Measurements from ENCODE around the gene MAP3K20. TPM values are rescaled to one million over a fixed set of nuclear protein-coding genes. Genes with fewer than 3 reads are reported as not detected.
"Not testable (repeated sequence)": the region's sequence is repeated elsewhere in the genome, so short reads cannot be mapped to it uniquely, and the experiment has no call there.

Gene MAP3K20
- total RNA-seq, 1 donor from 2014 or later, result 519 TPM

DNA sequence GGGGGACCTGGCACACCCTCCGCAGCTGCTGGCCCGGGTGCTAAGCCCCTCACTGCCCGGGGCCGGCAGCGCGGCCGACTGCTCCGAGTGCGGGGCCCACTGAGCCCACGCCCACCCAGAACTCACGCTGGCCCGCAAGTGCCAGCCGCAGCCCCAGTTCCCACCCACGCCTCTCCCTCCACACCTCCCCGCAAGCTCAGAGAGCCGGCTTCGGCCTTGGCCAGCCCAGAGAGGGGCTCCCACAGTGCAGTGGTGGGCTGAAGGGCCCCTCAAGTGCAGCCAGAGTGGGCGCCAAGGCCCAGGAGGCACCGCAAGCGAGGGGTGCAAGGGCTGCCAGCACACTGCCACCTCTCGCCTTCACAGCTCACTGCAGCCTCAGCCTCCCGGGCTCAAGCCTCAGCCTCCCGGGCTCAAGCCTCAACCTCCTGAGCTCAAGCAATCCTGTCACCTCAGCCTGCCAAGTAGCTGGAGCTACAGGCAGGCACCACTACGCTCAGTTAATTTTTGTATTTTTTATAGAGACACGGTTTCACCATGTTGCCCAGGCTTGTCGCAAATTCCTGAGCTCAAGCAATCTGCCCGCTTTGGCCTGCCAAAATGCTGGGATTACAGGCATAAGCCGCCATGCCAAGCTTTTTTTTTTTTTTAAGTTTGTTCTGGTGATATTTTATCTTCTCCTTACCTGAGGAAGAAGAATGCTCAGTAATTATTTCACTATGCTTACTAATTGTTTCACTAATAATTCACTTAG, 207.3 kb downstream of the MAP3K20 start:
- intact Hi-C loops (cut with DNase I), result no loop called here
- no peak for DNase-seq (ENCODE audit: low spot score)

DNA sequence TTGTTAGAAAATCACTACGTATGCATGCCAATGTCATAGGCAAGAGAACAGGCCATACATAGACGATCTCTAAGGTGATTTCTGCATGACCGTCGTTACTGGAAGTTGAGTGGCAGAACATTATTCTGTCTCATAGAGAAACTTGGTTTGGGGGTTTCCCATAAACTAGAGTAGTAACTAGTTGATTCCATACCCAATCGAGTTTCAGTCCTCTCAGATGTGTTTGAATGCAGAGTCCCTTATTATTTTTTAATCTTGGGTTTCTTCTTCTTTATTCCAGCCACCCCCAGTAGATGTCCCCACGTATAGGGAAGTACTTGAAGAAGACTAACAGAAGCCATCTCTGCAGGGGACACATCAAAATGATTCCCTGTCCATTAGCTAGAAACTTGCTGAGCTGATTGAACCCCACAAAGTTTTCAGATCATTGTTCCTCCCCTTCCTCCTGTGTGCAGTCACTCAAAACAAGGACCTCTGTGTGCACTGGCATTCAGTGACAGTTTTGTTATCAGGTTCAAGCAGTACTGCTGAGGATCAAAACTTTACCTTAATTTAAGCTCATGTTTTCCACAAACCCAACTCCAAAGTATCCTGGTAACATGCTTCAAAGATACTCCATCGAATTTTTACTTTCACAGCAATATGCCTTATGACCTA, 210.6 kb downstream of the MAP3K20 start:
- DNase-seq (ENCODE audit: low spot score), result no peak
- intact Hi-C loops (cut with DNase I), result no loop called here

DNA sequence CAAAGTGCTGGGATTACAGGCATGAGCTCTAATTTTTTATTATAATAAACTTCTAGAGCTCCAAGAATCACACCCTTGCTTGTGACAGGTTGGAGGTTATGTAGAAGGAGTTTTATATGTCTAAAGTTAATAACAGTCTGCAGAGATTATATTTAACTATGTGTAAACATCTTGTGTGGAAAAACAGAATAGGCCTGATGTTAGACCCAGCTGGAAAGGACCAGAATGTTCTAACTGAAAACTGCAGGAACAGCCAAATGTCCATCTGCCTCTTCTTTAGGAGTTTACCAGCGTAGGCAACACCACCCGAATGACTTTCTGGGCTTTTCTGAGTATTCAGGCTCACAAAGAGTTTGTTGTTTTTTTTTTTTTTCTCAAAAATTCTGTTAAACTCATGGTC, 211.9 kb downstream of the MAP3K20 start:
- DNase-seq (ENCODE audit: low spot score), result no peak
- intact Hi-C loops (cut with DNase I), result no loop called here

DNA sequence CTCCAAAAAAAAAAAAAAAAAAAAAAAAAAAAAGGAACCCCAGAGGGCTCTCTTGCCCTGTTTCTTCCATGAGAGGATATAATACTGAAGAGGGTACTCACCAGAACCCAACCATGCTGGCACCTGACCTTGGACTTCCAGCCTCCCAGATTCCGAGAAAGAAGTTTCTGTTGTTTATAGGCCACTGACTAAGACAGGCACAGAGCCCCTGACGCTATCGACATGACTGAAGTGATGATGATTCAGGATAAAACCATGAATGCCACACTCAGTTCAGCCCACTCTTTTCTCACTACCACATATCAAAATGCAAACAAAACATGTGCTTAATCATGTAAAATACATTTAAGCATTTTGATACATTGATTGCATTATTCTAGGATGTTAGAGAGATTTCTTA, 212.9 kb downstream of the MAP3K20 start:
- intact Hi-C loops (cut with DNase I), result no loop called here
- no peak for DNase-seq (ENCODE audit: low spot score)

DNA sequence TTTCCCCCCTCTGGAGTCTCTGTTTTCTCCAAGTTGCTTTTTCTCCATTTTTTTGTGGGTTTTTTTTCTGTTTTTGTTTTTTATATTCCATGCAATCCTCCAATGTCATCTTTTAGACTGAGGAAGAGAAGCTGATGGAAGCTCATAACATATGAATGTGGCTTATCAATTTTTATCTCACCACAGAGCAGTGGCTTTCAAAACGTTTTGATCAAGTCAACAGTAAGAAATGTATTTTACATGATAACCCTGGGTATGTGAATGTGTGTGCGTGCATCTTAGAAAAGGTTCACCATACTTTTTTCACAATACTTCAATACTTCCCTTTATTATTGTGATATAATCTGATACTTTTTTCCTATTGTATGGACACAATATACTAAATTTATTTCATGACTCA, 214.4 kb downstream of the MAP3K20 start:
- no peak for DNase-seq (ENCODE audit: low spot score)
- intact Hi-C loops (cut with DNase I), result no loop called here

DNA sequence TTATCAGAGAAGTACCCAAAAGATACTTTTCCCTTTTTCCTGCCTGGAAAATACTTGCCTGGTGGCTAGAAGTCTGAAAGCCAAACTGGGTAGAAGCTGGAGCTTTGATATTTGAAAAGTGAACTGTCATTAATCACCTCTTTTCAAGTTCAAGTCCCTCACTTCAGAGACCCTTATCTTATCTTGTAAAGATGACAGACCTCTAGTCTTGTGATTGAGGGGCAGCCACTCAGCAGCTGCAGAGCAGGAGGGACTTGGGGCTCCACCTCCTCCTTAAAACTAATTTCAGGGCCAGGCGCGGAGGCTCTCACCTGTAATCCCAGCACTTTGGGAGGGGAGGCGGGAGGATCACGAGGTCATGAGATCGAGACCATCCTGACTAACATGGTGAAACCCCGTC, 214.9 kb downstream of the MAP3K20 start:
- DNase-seq (ENCODE audit: low spot score), result no peak
- intact Hi-C loops (cut with DNase I), result no loop called here

DNA sequence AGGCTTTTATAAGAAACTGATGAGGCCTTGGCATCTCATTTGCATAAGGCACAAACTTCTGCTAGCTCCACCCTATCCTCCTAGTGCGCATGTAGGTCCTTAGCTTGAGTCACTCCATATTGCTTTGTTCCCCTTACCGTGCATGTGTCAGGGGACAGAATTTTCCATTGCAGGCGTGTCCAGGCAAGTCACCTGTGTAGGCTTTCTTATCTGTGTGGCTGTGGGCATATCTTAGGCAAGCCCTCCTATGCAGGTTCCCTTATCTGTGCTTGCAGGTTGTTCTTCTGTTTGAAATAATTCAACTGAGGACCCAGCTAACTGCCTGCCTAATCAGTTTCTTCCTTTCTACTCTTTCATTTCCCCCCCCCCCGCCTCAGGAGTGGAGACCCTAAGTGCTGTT, 215.8 kb downstream of the MAP3K20 start:
- intact Hi-C loops (cut with DNase I), result no loop called here
- DNase-seq (ENCODE audit: low spot score), result no peak

DNA sequence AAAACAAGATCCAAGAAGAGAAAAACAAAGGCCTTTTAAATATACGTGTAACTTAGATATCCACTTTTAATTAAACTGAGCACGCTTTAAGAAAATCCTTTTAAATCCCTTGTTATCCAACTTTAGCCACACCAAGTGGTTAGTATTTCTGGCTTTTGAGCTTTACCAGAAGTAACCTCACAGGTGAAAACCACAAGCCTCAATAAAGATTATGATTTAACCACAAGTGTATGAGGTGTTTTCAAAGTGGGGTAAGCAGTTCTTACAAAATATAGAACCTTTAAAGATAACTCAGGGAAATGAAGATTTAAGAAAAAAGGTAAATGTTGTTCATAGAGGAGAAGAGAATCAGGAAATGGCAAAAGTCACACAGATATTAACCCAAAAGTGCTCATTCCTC, 220.6 kb downstream of the MAP3K20 start:
- intact Hi-C loops (cut with DNase I), result no loop called here
- DNase-seq (ENCODE audit: low spot score), result no peak

DNA sequence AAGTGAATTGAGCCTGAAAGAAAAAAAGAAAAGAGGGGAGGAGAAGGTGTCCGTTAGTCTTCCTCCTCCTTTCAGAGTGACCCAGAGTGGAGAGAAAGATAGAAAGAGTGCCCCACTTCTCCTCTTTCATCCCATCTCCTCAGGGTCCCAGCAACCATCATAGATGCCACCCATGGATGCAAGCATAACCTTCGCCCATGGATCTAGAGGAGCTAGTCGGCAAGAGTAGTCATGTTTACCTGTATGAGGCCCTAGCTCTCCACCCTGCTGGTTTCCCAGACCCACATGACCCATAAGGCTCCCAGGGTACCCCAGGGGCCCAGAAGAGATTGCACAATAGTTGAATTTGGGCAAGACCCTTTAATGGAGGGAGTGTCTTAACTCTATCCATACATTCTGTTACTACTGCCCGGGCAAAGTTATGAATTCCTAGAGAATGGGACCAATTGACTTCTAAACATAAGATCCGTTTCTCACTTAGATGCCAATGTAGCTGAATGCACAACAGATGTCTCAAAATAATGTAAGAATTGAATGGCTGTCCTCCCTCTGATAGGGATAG, 223.0 kb downstream of the MAP3K20 start:
- DNase-seq (ENCODE audit: low spot score), result no peak
- intact Hi-C loops (cut with DNase I), result no loop called here

DNA sequence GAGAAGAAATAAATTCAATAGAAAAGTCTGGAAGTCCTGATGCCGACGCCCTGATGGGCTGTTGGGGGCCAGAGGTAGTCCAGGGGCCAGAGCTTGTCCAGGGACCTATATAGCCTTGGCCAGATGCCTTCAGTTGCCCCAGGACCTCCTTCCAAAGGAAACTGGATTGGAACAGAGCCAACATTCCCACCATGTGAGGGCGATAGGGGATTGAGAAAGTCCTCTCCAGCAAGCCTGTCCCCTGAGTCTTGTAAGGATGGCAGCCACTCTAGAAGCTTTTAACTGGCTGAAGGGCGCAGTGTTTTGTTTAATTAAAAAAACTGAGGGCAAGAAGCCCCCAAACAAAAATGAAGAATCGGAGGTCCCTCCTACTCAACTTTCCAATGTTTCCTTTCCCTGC, 224.1 kb downstream of the MAP3K20 start:
- no peak for DNase-seq (ENCODE audit: low spot score)
- intact Hi-C loops (cut with DNase I), result no loop called here

DNA sequence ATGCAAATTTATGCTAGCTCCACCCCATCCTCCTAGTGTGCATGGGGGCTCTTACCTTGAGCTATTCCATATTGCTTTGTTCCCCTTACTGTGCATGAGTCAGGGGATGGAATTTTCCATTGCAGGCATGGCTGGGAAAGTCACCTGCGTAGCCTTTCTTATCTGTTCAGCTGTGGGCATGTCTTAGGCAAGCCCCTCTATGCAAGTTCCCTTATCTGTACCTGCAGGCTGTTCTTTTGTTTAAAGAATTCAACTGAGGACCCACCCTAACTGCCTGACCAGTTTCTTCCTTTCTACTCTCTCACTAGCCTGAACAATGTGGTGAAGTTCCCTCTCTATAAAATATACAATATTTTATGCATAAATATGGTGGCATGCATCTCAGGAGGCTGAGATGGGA, 224.8 kb downstream of the MAP3K20 start:
- intact Hi-C loops (cut with DNase I), result no loop called here
- DNase-seq (ENCODE audit: low spot score), result no peak

DNA sequence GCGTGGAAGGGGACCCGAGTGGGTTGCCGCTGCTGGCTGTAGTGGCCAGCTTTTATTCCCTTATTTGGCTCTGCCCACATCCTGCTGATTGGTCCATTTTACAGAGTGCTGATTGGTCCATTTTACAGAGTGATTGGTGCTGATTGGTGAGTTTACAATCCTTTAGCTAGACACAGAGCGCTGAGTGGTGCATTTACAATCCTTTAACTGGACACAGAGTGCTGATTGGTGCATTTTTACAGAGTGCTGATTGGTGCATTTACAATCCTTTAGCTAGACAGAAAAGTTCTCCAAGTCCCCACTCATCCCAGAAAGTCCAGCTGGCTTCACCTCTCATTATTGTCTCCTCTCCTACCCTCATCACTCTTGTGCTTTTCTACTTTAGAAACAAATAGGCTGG, 225.9 kb downstream of the MAP3K20 start:
- DNase-seq (ENCODE audit: low spot score); intact Hi-C loops (cut with DNase I): not testable (repeated sequence)

DNA sequence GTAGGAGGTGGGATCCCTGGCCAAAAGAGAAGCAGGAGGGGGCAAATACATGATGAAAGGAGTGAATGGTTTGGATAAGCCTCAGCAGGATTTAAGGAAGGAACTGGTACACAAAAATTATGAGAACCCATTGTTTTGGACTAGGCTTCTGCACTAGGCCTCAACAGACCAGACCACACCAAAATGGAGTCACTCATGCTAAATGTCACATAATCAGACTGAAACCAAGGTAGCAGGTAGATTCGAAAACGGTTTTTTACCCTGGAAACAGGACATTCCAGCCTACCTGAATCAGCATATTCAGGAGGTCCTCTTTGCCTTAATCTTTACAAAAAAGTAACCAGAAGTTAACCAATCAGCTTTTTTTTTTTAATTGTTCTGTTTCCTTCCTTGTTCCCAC, 229.7 kb downstream of the MAP3K20 start:
- intact Hi-C loops (cut with DNase I), result no loop called here
- no peak for DNase-seq (ENCODE audit: low spot score)

DNA sequence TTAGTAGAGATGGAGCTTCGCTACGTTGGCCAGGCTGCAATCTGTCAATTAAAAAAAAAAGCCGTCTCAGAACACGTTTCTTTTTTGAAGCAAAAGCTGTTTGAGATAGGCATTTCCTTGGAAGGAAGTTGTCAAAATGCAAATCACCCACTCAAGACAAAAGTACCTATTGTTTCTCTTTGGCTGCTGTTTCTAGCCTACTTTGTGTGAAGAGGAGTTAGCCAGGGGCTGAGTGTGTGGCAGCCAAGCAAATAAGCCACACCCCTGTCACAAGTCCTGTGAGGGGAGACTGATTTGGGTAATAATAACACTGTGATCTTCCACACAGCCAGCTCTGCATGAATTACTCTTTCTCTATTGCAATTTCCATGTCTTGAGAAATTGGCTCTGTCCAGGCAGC, 231.6 kb downstream of the MAP3K20 start:
- intact Hi-C loops (cut with DNase I), result no loop called here
- DNase-seq (ENCODE audit: low spot score), result no peak

DNA sequence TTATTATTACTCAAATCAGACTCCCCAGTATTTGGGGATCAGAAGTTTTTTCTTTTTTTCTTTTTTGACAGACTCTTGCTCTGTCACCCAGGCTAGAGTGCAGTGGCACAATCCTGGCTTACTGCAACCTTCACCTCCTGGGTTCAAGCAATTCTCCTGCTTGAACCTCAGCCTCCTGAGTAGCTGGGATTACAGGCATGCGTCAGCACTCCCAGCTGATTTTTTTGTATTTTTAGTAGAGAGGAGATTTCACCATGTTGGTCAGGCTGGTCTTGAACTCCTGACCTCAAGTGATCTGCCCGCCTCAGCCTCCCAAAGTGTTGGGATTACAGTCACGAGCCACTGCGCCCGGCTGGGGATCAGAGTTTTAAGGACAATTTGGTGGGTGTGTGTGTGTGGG, 233.7 kb downstream of the MAP3K20 start:
- intact Hi-C loops (cut with DNase I), result not testable (repeated sequence)

DNA sequence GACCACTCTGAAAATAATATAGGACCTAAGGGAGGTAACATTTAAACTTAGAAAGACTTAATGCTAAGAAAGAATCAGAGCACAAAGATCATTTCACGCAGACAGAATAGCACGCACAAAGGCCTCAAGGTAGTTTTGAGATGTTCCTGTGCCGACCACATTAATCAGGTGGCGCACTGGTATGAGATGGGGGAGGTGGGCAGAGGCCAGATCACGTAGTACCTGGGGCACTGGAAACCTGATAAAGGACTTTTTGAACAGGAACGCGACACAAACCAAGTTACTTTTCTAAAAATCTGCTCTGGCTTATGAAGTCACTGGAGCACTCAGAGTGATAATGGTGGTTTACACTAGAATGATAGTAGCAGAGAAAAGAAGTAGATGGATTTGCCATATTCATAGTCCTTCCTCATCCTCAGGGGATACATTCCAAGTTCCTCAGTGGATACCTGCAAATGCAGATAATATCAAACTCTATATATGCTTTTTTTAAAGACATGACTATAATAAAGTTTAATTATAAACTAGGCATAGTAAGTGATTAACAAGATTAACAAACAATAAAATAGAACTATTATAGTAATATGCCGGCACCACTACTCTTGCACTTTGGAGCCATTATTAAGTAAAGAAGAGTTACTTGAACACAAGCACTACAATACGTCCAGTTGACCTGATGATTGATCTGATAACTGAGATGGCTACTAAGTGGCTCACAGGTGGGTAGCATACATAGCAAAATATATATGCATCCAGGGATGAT, 236.4 kb downstream of the MAP3K20 start:
- intact Hi-C loops (cut with DNase I), result no loop called here

More for the DNA sequence above, 233.7 kb downstream of the MAP3K20 start:
- DNase-seq (ENCODE audit: low spot score), result not testable (repeated sequence)

More for the DNA sequence above, 236.4 kb downstream of the MAP3K20 start:
- no peak for DNase-seq (ENCODE audit: low spot score)

Measured in cardiac septum (tissue), 1 donor.